ENCODE data around the gene RCSD1.

DNA sequence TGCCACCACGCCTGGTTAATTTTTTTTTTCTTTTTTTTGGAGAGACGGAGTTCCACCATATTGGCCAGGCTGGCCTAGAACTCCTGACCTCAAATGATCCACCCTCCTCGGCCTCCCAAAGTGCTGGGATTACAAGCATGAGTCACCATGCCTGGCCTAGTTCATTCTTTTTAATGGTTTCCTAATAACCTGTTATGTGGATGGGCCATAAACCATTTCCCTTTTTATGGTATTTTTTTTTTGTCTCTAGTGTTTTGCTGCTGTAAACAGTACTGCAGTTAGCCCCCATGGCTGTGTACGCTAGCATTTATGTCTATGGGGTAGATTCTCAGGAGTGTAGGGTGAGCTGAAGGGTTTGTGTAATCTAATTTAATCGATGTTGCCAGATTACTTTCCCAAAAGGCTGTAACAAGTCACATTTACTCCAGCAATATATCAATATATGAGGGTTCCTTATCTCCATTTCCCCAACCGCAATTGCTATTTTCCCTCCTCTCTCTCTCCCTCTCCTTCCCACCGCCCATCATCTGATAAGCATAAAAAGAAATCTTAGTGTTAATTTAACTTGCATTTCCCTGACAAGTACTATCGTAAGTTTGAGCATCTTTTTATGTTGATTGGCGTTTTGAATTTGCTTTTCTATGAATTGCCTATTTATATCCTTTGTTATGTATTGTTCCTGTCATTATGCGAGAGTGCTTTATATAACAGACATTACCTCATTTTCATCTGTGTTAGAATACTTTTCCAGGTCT, 28.7 kb downstream of the RCSD1 start:
- TF ChIP-seq POLR2A (IDR thresholded peaks at IDR 0.05): no peak
- TF ChIP-seq, protein P1, sequence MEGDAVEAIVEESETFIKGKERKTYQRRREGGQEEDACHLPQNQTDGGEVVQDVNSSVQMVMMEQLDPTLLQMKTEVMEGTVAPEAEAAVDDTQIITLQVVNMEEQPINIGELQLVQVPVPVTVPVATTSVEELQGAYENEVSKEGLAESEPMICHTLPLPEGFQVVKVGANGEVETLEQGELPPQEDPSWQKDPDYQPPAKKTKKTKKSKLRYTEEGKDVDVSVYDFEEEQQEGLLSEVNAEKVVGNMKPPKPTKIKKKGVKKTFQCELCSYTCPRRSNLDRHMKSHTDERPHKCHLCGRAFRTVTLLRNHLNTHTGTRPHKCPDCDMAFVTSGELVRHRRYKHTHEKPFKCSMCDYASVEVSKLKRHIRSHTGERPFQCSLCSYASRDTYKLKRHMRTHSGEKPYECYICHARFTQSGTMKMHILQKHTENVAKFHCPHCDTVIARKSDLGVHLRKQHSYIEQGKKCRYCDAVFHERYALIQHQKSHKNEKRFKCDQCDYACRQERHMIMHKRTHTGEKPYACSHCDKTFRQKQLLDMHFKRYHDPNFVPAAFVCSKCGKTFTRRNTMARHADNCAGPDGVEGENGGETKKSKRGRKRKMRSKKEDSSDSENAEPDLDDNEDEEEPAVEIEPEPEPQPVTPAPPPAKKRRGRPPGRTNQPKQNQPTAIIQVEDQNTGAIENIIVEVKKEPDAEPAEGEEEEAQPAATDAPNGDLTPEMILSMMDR (IDR thresholded peaks at IDR 0.05): no peak
